ENCODE data around the gene SH3BP2. TPM values are rescaled to one million over a fixed set of nuclear protein-coding genes. Genes with fewer than 3 reads are reported as not detected.

Gene SH3BP2
- total RNA-seq, 2 donors from 2014 or later = 56.0 to 61.7 TPM

GRCh38 chr4:2813446-2814405 is 20.8 kb downstream of the SH3BP2 start:
- H3K36me3 ChIP-seq = no peaks in the 10 kb centered on the region
- no peak for TF ChIP-seq CTCF (IDR thresholded peaks at IDR 0.05)
- H3K27ac ChIP-seq = no peak overlapping the region
- no peaks in the 10 kb centered on the region for H3K27me3 ChIP-seq (replicated peaks; ENCODE audit: insufficient read depth)
- peak overlapping the region; percentile 62 for H3K4me3 ChIP-seq
- peaks cover 16 to 23% of the 10 kb centered on the region in 2 donors for H3K4me1 ChIP-seq (ENCODE audit: control insufficient read depth in 1 of 2, low read depth in 2 of 2)
- ATAC-seq (ENCODE audit: insufficient number of reproducible peaks, low FRiP score, low read depth) (no peak), DNase-seq (ENCODE audit: low spot score) (no peak)
- no peaks in the 10 kb centered on the region for H3K9me3 ChIP-seq

GRCh38 chr4:2814627-2815270 is 21.9 kb downstream of the SH3BP2 start:
- DNase-seq (ENCODE audit: low spot score) = no peak
- H3K27me3 ChIP-seq (replicated peaks; ENCODE audit: insufficient read depth) = no peaks in the 10 kb centered on the region
- peaks cover 16 to 26% of the 10 kb centered on the region in 2 donors for H3K4me1 ChIP-seq (ENCODE audit: control insufficient read depth in 1 of 2, low read depth in 2 of 2)
- ATAC-seq (ENCODE audit: insufficient number of reproducible peaks, low FRiP score, low read depth) = no peak
- H3K4me3 ChIP-seq = no peak overlapping the region
- no peaks in the 10 kb centered on the region for H3K9me3 ChIP-seq
- no peak overlapping the region for H3K27ac ChIP-seq
- no peak for TF ChIP-seq CTCF (IDR thresholded peaks at IDR 0.05)
- H3K36me3 ChIP-seq = no peaks in the 10 kb centered on the region

GRCh38 chr4:2816401-2816954 is 23.6 kb downstream of the SH3BP2 start:
- no peaks in the 10 kb centered on the region for H3K36me3 ChIP-seq
- H3K9me3 ChIP-seq = no peaks in the 10 kb centered on the region
- H3K4me3 ChIP-seq = no peak overlapping the region
- no peak for TF ChIP-seq CTCF (IDR thresholded peaks at IDR 0.05)
- H3K4me1 ChIP-seq (ENCODE audit: control insufficient read depth in 1 of 2, low read depth in 2 of 2) = peaks cover 9 to 15% of the 10 kb centered on the region in 2 donors
- H3K27me3 ChIP-seq (replicated peaks; ENCODE audit: insufficient read depth) = no peaks in the 10 kb centered on the region
- no peak overlapping the region for H3K27ac ChIP-seq
- DNase-seq (ENCODE audit: low spot score) (no peak), ATAC-seq (ENCODE audit: insufficient number of reproducible peaks, low FRiP score, low read depth) (no peak)

GRCh38 chr4:2817137-2817536 is 24.3 kb downstream of the SH3BP2 start:
- DNase-seq (ENCODE audit: low spot score) = no peak
- Histone ChIP-seq H3K4me3 (no peak overlapping the region), H3K4me1 (ENCODE audit: control insufficient read depth in 1 of 2, low read depth in 2 of 2) (peaks cover 8 to 15% of the 10 kb centered on the region in 2 donors), H3K36me3 (no peaks in the 10 kb centered on the region), H3K27ac (no peak overlapping the region), H3K27me3 (replicated peaks; ENCODE audit: insufficient read depth) (no peaks in the 10 kb centered on the region), H3K9me3 (no peaks in the 10 kb centered on the region)
- TF ChIP-seq CTCF (IDR thresholded peaks at IDR 0.05) = no peak
- ATAC-seq (ENCODE audit: insufficient number of reproducible peaks, low FRiP score, low read depth) = no peak

Data from thoracic aorta (tissue), 2 donors.